IMR-90 (cell line): ENCODE measurements around the gene RC3H1. TPM values are rescaled to one million over a fixed set of nuclear protein-coding genes. Genes with fewer than 3 reads are reported as not detected.

Experiments used
- ATAC-seq: fragments of 200-7000 bp; cut with Tn5 transposase; 2 replicates; pipeline ENCODE4 v1.9.1; 2020; ENCODE audit warnings: low read depth, mild to moderate bottlenecking, moderate library complexity
- BruUV-seq: library from RNA; stranded (reverse); fragments of 400-500 nt; replicated peaks from 2 replicates; lab custom pipeline; 2021; lab: Mats Ljungman, UMichigan
- CTCF ChIA-PET: fragments of 300-600 bp; formaldehyde crosslinking; extraction: SDS; loops from one replicate; lab custom pipeline; 2021; ENCODE audit warnings: antibody characterized with exemption; lab: Yijun Ruan, JAX
- POLR2A ChIA-PET: fragments of 300-600 bp; sonication (Branson Sonifier 250); formaldehyde crosslinking; loops from one replicate; lab custom pipeline; 2022; ENCODE audit warnings: antibody characterized with exemption; ENCODE audit not compliant: unreplicated experiment; lab: Charles Lee
- DNase-seq: peaks from one replicate; pipeline ENCODE4 v3.0.0; 2013
- H2AFZ ChIP-seq: replicated peaks from 2 replicates; pipeline ENCODE3; 2013; ENCODE audit warnings: low read length, mild to moderate bottlenecking; ENCODE audit not compliant: poor library complexity
- H2AK5ac ChIP-seq: 2 replicates; pipeline ENCODE4 v1.6.1; 2013; ENCODE audit warnings: low read depth, low read length, inconsistent platforms
- H2AK9ac ChIP-seq: replicated peaks from 2 replicates; pipeline ENCODE3; 2013; ENCODE audit warnings: mild to moderate bottlenecking, low read depth, low read length, moderate library complexity; ENCODE audit not compliant: poor library complexity
- H2BK120ac ChIP-seq: 2 replicates; pipeline ENCODE4 v1.6.1; 2013; ENCODE audit warnings: low read depth, low read length, inconsistent platforms
- H2BK15ac ChIP-seq: 3 replicates; pipeline ENCODE4 v1.6.1; 2013; ENCODE audit warnings: low read depth, low read length, inconsistent platforms
- H2BK20ac ChIP-seq: 2 replicates; pipeline ENCODE4 v1.6.1; 2013; ENCODE audit warnings: low read depth, mild to moderate bottlenecking, inconsistent platforms, low read length, moderate library complexity
- H2BK5ac ChIP-seq: 2 replicates; pipeline ENCODE4 v1.6.1; 2013; ENCODE audit warnings: mild to moderate bottlenecking, low read depth, low read length, inconsistent platforms; ENCODE audit not compliant: poor library complexity, severe bottlenecking
- H3K14ac ChIP-seq: replicated peaks from 2 replicates; pipeline ENCODE4 v1.6.1; 2013; ENCODE audit warnings: low read depth, low read length, inconsistent platforms
- H3K18ac ChIP-seq: 2 replicates; pipeline ENCODE4 v1.6.1; 2013; ENCODE audit warnings: low read depth, low read length, control low read depth
- H3K23ac ChIP-seq: 2 replicates; pipeline ENCODE4 v1.6.1; 2013; ENCODE audit warnings: low read depth, low read length, inconsistent platforms
- H3K27ac ChIP-seq: 2 replicates; pipeline ENCODE4 v1.5.1; 2013; ENCODE audit warnings: mild to moderate bottlenecking, control low read depth, low read length; ENCODE audit not compliant: insufficient read depth
- H3K27me3 ChIP-seq: 2 replicates; pipeline ENCODE4 v1.6.1; 2013; ENCODE audit warnings: low read length; ENCODE audit not compliant: control insufficient read depth, insufficient read depth
- H3K36me3 ChIP-seq: 2 replicates; pipeline ENCODE4 v1.6.1; 2013; ENCODE audit warnings: low read length, mixed read lengths; ENCODE audit not compliant: control insufficient read depth, insufficient read depth
- H3K4ac ChIP-seq: 2 replicates; pipeline ENCODE4 v1.6.1; 2013; ENCODE audit warnings: low read depth, low read length, inconsistent platforms
- H3K4me1 ChIP-seq: 2 replicates; pipeline ENCODE4 v1.6.1; 2013; ENCODE audit warnings: low read length, mixed read lengths; ENCODE audit not compliant: control insufficient read depth, insufficient read depth
- H3K4me2 ChIP-seq: 2 replicates; pipeline ENCODE4 v1.6.1; 2013; ENCODE audit warnings: low read depth, mild to moderate bottlenecking, control low read depth, low read length, moderate library complexity
- H3K4me3 ChIP-seq: 2 replicates; pipeline ENCODE4 v1.5.1; 2013; ENCODE audit warnings: low read depth, mild to moderate bottlenecking, control low read depth, low read length, moderate library complexity; ENCODE audit not compliant: insufficient read depth
- H3K56ac ChIP-seq: 2 replicates; pipeline ENCODE4 v1.6.1; 2013; ENCODE audit warnings: low read length, inconsistent platforms; ENCODE audit not compliant: insufficient read depth; ENCODE audit errors: extremely low read depth
- H3K79me1 ChIP-seq, 2 experiments: 2 replicates each; pipeline ENCODE4 v1.6.1; 2013; ENCODE audit warnings: low read length in 2 of 2, inconsistent platforms in 1 of 2, low read depth in 1 of 2
- H3K9ac ChIP-seq: 2 replicates; pipeline ENCODE4 v1.6.1; 2013; ENCODE audit warnings: low read depth, low read length, control low read depth
- H3K9me1 ChIP-seq: 2 replicates; pipeline ENCODE4 v1.6.1; 2013; ENCODE audit warnings: low read length, inconsistent platforms; ENCODE audit not compliant: insufficient read depth
- H3K9me3 ChIP-seq: 2 replicates; pipeline ENCODE4 v1.6.1; 2013; ENCODE audit warnings: low read length; ENCODE audit not compliant: control insufficient read depth, insufficient read depth
- H4K20me1 ChIP-seq: 2 replicates; pipeline ENCODE4 v1.6.1; 2013; ENCODE audit warnings: low read length, inconsistent platforms; ENCODE audit not compliant: insufficient read depth
- H4K5ac ChIP-seq: 2 replicates; pipeline ENCODE4 v1.6.1; 2013; ENCODE audit warnings: mild to moderate bottlenecking, low read depth, low read length, control low read depth
- H4K8ac ChIP-seq, 2 experiments: 2 replicates each; pipeline ENCODE4 v1.6.1; 2013; ENCODE audit warnings: low read depth in 2 of 2, low read length in 2 of 2, control low read depth in 1 of 2, inconsistent platforms in 1 of 2
- H4K91ac ChIP-seq: 2 replicates; pipeline ENCODE4 v1.6.1; 2013; ENCODE audit warnings: low read depth, low read length, inconsistent platforms; ENCODE audit not compliant: insufficient read depth
- BHLHE40 ChIP-seq: fragments of 150-350 bp; IDR thresholded peaks from 2 replicates; pipeline ENCODE4 v1.6.1; 2016; ENCODE audit warnings: mild to moderate bottlenecking, low read depth, low read length
- CEBPB ChIP-seq: IDR thresholded peaks from 2 replicates; pipeline ENCODE4 v1.6.1; 2012; ENCODE audit warnings: low read depth, low read length, improper control_type of control experiment
- CHD1 ChIP-seq: IDR thresholded peaks from 2 replicates; pipeline ENCODE4 v1.6.1; 2012; ENCODE audit warnings: low read depth, low read length, improper control_type of control experiment
- FOS ChIP-seq: fragments of 150-350 bp; IDR thresholded peaks from 2 replicates; pipeline ENCODE4 v1.6.1; 2016; ENCODE audit warnings: low read depth, low read length
- MAFK ChIP-seq: IDR thresholded peaks from 2 replicates; pipeline ENCODE4 v1.6.1; 2012; ENCODE audit warnings: low read depth, low read length, improper control_type of control experiment
- MAZ ChIP-seq: IDR thresholded peaks from 2 replicates; pipeline ENCODE4 v1.6.1; 2012; ENCODE audit warnings: low read depth, mild to moderate bottlenecking, low read length, improper control_type of control experiment, moderate library complexity, borderline replicate concordance
- MXI1 ChIP-seq: IDR thresholded peaks from 2 replicates; pipeline ENCODE4 v1.6.1; 2012; ENCODE audit warnings: low read depth, mild to moderate bottlenecking, low read length, moderate library complexity, borderline replicate concordance
- NFE2L2 ChIP-seq: fragments of 150-350 bp; IDR thresholded peaks from 2 replicates; pipeline ENCODE4 v1.6.1; 2016; ENCODE audit warnings: low read depth, mild to moderate bottlenecking, low read length
- POLR2A ChIP-seq: IDR thresholded peaks from 2 replicates; pipeline ENCODE4 v1.6.1; 2012; ENCODE audit warnings: mild to moderate bottlenecking, low read depth, low read length
- RAD21 ChIP-seq: IDR thresholded peaks from 2 replicates; pipeline ENCODE4 v1.6.1; 2012; ENCODE audit warnings: low read length, improper control_type of control experiment
- RCOR1 ChIP-seq: IDR thresholded peaks from 2 replicates; pipeline ENCODE4 v1.6.1; 2012; ENCODE audit warnings: mild to moderate bottlenecking, low read length, improper control_type of control experiment; ENCODE audit not compliant: insufficient replicate concordance
- RFX5 ChIP-seq: IDR thresholded peaks from 2 replicates; pipeline ENCODE4 v1.8.0; 2012; ENCODE audit warnings: low read depth, mild to moderate bottlenecking, low read length, moderate library complexity
- SMC3 ChIP-seq: fragments of 150-350 bp; IDR thresholded peaks from 2 replicates; pipeline ENCODE4 v1.6.1; 2016; ENCODE audit warnings: low read depth, mild to moderate bottlenecking, antibody characterized with exemption, low read length, moderate library complexity
- whole genome bisulfite sequencing, 2 experiments: methylation state at CpG; one replicate each; pipeline versions ENCODE4 v1.1.5 to v1.1.7; 2013; ENCODE audit warnings: missing lambda C conversion rate in 2 of 2; ENCODE audit not compliant: insufficient read length in 1 of 2; ENCODE audit errors: extremely low coverage in 2 of 2; 5-methylcytosine and 5-hydroxymethylcytosine counted together
- dilution Hi-C: fragments of 300-500 bp; cut with HindIII; formaldehyde crosslinking; loops from one replicate; pipeline ENCODE4 v1.14.3; 2018; ENCODE audit warnings: low sequenced_read_pairs; ENCODE audit not compliant: unreplicated experiment
- in situ Hi-C: fragments of 300-500 bp; cut with MboI; formaldehyde crosslinking; loops from 3 replicates; pipeline ENCODE4 v1.14.3; 2019; ENCODE audit warnings: low sequenced_read_pairs, inconsistent platforms, mixed read lengths
- intact Hi-C: fragments of 100-400 bp; cut with micrococcal nuclease; formaldehyde crosslinking; loops from 2 replicates; pipeline ENCODE4 v1.10.0; 2022
- polyA plus RNA-seq, 3 experiments: library from polyadenylated mRNA; depleted of rRNA; stranded (reverse); fragments of >200 nt; gene quantifications; 2 replicates each; pipeline ENCODE4 v1.2.3, GENCODE V29; 2012; ENCODE audit warnings: low replicate concordance in 1 of 3
- total RNA-seq: library from RNA; depleted of rRNA; stranded (reverse); fragments of >200 nt; gene quantifications from 2 replicates; pipeline ENCODE4 v1.2.3, GENCODE V29; 2012
- TF ChIP-seq, protein P1 (sequence below): fragments of 150-350 bp; IDR thresholded peaks from 2 replicates; pipeline ENCODE4 v1.6.1; 2017; ENCODE audit warnings: mild to moderate bottlenecking, antibody characterized with exemption, low read length, low read depth
- TF ChIP-seq, protein P2 (sequence below): conservative IDR thresholded peaks from 2 replicates; pipeline ENCODE4 v1.5.1; 2012; ENCODE audit warnings: mild to moderate bottlenecking, low read depth, low read length, improper control_type of control experiment
- TF ChIP-seq, protein P3 (sequence below): fragments of 150-350 bp; IDR thresholded peaks from 2 replicates; pipeline ENCODE4 v1.6.1; 2016; ENCODE audit warnings: low read depth, mild to moderate bottlenecking, low read length, moderate library complexity, borderline replicate concordance

Gene RC3H1
- total and polyA plus RNA-seq, 2 of the 4 experiments (the other 2 are of a cell fraction) = 5.1 to 39.3 TPM

GRCh38 chr1:173893611-173894010 is 128.5 kb downstream of the RC3H1 start:
- Histone ChIP-seq H2BK20ac (no peak overlapping the region), H2BK5ac (no peak overlapping the region), H3K4me2 (no peak overlapping the region), H4K5ac (no peak overlapping the region), H3K9ac (no peak overlapping the region), H3K9me1 (no peaks in the 10 kb centered on the region), H3K18ac (no peak overlapping the region), H2AK9ac (no peak overlapping the region), H4K8ac (no peak overlapping the region), H3K23ac (no peak overlapping the region), H2BK15ac (no peak overlapping the region), H3K79me1 (peaks cover 0 to 4% of the 10 kb centered on the region in 2 experiments; a peak in 1 of 4 replicates), H3K4ac (no peak overlapping the region), H3K56ac (no peak overlapping the region), H2AK5ac (no peak overlapping the region), H3K4me1 (no peaks in the 10 kb centered on the region), H3K27ac (no peak overlapping the region), H3K9me3 (no peaks in the 10 kb centered on the region), H3K14ac (no peak overlapping the region), H2AFZ (no peak overlapping the region), H4K91ac (no peak overlapping the region), H2BK120ac (no peak overlapping the region), H3K36me3 (peaks cover 2% of the 10 kb centered on the region; the same call in 1 of the 2 replicates), H4K20me1 (no peaks in the 10 kb centered on the region), H3K4me3 (no peak overlapping the region), H3K27me3 (no peaks in the 10 kb centered on the region)
- no CpG with 5 or more reads among the region's 1 CpG for WGBS, 2 experiments
- ATAC-seq (no peak), DNase-seq (no peak)
- dilution Hi-C loops = no loop called here
- intact Hi-C loops = no loop called here
- POLR2A ChIA-PET = no interaction called here
- TF ChIP-seq CEBPB (no peak), SMC3 (no peak), CHD1 (no peak), BHLHE40 (no peak), MAZ (no peak), MXI1 (no peak), NFE2L2 (no peak), POLR2A (no peak), RCOR1 (no peak), RAD21 (no peak), MAFK (no peak), RFX5 (no peak), FOS (no peak)
- TF ChIP-seq, protein P1, sequence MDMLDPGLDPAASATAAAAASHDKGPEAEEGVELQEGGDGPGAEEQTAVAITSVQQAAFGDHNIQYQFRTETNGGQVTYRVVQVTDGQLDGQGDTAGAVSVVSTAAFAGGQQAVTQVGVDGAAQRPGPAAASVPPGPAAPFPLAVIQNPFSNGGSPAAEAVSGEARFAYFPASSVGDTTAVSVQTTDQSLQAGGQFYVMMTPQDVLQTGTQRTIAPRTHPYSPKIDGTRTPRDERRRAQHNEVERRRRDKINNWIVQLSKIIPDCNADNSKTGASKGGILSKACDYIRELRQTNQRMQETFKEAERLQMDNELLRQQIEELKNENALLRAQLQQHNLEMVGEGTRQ = no peak
- TF ChIP-seq, protein P2, sequence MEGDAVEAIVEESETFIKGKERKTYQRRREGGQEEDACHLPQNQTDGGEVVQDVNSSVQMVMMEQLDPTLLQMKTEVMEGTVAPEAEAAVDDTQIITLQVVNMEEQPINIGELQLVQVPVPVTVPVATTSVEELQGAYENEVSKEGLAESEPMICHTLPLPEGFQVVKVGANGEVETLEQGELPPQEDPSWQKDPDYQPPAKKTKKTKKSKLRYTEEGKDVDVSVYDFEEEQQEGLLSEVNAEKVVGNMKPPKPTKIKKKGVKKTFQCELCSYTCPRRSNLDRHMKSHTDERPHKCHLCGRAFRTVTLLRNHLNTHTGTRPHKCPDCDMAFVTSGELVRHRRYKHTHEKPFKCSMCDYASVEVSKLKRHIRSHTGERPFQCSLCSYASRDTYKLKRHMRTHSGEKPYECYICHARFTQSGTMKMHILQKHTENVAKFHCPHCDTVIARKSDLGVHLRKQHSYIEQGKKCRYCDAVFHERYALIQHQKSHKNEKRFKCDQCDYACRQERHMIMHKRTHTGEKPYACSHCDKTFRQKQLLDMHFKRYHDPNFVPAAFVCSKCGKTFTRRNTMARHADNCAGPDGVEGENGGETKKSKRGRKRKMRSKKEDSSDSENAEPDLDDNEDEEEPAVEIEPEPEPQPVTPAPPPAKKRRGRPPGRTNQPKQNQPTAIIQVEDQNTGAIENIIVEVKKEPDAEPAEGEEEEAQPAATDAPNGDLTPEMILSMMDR = no peak
- TF ChIP-seq, protein P3, sequence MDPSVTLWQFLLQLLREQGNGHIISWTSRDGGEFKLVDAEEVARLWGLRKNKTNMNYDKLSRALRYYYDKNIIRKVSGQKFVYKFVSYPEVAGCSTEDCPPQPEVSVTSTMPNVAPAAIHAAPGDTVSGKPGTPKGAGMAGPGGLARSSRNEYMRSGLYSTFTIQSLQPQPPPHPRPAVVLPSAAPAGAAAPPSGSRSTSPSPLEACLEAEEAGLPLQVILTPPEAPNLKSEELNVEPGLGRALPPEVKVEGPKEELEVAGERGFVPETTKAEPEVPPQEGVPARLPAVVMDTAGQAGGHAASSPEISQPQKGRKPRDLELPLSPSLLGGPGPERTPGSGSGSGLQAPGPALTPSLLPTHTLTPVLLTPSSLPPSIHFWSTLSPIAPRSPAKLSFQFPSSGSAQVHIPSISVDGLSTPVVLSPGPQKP = no peak
- no TSS peak for BruUV-seq
- in situ Hi-C loops = no loop called here
- CTCF ChIA-PET = no interaction called here
